Lower leg skin (tissue), 3 donors: Measurements from ENCODE around the gene GRAMD1A.

ENCODE experiments used
- CTCF ChIP-seq, 3 donors: fragments of 450-650 bp; IDR thresholded peaks; one replicate each; pipeline ENCODE4 v1.5.1; 2016; ENCODE audit warnings: antibody characterized with exemption in 3 of 3, mild to moderate bottlenecking in 3 of 3, moderate library complexity in 2 of 3
- POLR2A ChIP-seq, 2 donors: fragments of 450-650 bp; IDR thresholded peaks; one replicate each; pipeline ENCODE4 v1.6.1; 2016 to 2017; ENCODE audit warnings: antibody characterized with exemption in 2 of 2, mild to moderate bottlenecking in 1 of 2, moderate library complexity in 1 of 2

DNA sequence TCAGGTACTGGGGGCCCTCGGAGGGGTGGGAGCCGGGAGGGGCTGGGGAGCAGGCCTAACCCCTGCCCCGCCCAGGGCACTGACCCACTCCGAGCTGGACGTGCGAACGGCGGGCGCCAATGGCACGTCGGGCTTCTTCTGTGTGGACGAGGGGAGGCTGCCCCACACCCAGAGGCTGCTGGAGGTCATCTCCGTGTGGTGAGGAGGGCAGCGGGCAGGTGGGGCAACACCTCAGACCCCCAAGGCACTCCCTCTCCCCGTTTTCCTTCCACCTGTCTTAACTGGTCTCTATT is 59.6 kb downstream of the GRAMD1A start:
- TF ChIP-seq CTCF (IDR thresholded peaks at IDR 0.05) (no peak), POLR2A (IDR thresholded peaks at IDR 0.05) (no peak)
